Omental fat pad (tissue), 4 donors: ENCODE results near the gene LCE1B. TPM values are rescaled to one million over a fixed set of nuclear protein-coding genes. Genes with fewer than 3 reads are reported as not detected.

Experiments
- ATAC-seq: fragments of 150-250 bp; one replicate; pipeline ENCODE4 v1.9.1; 2016; ENCODE audit warnings: mild to moderate bottlenecking, moderate library complexity; ENCODE audit not compliant: low FRiP score
- DNase-seq: peaks from one replicate; pipeline ENCODE4 v3.0.0-alpha.2; 2019; ENCODE audit warnings: low spot score
- total RNA-seq, 4 donors: library from RNA; depleted of rRNA; stranded (reverse); fragments of >200 nt; gene quantifications; one replicate each; pipeline ENCODE4 v1.1.0, GENCODE V29; 2016
- TF ChIP-seq, protein P1 (sequence below), 3 donors: fragments of 450-650 bp; IDR thresholded peaks; one replicate each; pipeline ENCODE4 v1.5.1; 2016 to 2017; ENCODE audit warnings: antibody characterized with exemption in 3 of 3, mild to moderate bottlenecking in 3 of 3, moderate library complexity in 2 of 3

The LCE1B gene
- total RNA-seq, 4 donors from 2014 or later = not detected

- TF ChIP-seq, protein P1, sequence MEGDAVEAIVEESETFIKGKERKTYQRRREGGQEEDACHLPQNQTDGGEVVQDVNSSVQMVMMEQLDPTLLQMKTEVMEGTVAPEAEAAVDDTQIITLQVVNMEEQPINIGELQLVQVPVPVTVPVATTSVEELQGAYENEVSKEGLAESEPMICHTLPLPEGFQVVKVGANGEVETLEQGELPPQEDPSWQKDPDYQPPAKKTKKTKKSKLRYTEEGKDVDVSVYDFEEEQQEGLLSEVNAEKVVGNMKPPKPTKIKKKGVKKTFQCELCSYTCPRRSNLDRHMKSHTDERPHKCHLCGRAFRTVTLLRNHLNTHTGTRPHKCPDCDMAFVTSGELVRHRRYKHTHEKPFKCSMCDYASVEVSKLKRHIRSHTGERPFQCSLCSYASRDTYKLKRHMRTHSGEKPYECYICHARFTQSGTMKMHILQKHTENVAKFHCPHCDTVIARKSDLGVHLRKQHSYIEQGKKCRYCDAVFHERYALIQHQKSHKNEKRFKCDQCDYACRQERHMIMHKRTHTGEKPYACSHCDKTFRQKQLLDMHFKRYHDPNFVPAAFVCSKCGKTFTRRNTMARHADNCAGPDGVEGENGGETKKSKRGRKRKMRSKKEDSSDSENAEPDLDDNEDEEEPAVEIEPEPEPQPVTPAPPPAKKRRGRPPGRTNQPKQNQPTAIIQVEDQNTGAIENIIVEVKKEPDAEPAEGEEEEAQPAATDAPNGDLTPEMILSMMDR (IDR thresholded peaks at IDR 0.05) = no peak
- no peak for ATAC-seq
- DNase-seq = no peak
Observed at GRCh38 chr1:152783095-152783494, 28.7 kb upstream of the LCE1B start.

- DNase-seq (no peak), ATAC-seq (no peak)
- TF ChIP-seq, protein P1 (IDR thresholded peaks at IDR 0.05) = no peak
Observed at GRCh38 chr1:152786077-152786476, 25.7 kb upstream of the LCE1B start, which contains the start of gene LCE1E. Gene LCE1E (plus strand): TSS chr1:152786257. CDS start chr1:152787300, 1,043 bp downstream.

DNA sequence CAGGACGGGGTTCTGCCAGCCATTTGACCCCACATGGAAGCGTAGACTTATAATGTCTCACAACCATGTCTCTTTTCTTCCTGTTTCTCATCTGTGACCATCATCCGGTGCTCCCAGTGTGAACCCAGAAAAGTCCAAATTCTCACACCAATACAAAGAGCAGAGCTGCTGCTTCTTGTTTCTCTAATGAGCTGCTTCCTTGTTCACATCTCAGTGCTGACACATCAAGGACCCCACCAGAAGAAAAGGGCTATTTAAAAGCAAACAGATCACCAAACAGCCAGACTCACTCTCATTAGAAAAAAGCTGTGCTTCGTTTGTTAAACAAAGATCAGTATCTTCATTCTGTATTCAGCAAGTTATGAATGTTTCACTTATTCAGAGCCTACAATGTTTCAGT, 16.1 kb upstream of the LCE1B start:
- DNase-seq (no peak), ATAC-seq (no peak)
- TF ChIP-seq, protein P1 (IDR thresholded peaks at IDR 0.05) = no peak

- no peak for ATAC-seq
- DNase-seq = no peak
- TF ChIP-seq, protein P1 (IDR thresholded peaks at IDR 0.05) = no peak
Observed at GRCh38 chr1:152796421-152796820, 15.3 kb upstream of the LCE1B start, which contains the start of gene LCE1D. Gene LCE1D (plus strand): TSS chr1:152796721. CDS start chr1:152797795, 1,074 bp downstream.

DNA sequence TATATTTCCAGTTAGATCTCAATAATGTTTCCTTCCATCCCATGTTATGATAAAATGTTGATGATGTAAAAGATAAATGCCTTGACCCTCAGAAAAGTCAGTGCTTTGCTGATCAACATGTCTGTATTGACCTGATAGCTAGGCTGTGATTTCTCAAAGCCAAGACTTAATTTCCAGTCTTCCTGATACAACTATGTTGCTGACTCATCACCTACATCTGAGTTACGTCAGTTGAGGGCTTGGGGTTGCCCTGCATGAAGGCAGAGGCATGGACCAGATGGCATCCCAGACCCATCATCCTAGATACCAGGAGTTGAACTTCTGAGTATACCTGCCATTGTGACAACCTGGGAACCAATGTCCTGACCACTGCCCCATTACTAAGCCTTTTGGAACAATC, 10.4 kb upstream of the LCE1B start:
- TF ChIP-seq, protein P1 (IDR thresholded peaks at IDR 0.05) = no peak
- ATAC-seq (no peak), DNase-seq (no peak)

- TF ChIP-seq, protein P1 (IDR thresholded peaks at IDR 0.05) = no peak
- DNase-seq = no peak
- ATAC-seq = no peak
Observed at GRCh38 chr1:152806576-152806975, 5.2 kb upstream of the LCE1B start, which contains the start of gene LCE1C. Gene LCE1C (minus strand): TSS chr1:152806651. CDS start chr1:152805478, 1,173 bp downstream.

GRCh38 chr1:152811050-152811449, 721 bp upstream of the LCE1B start:
- DNase-seq (no peak), ATAC-seq (no peak)
- TF ChIP-seq, protein P1 (IDR thresholded peaks at IDR 0.05) = no peak
